K562 (cell line): ENCODE results near the gene GAL3ST3. TPM values are rescaled to one million over a fixed set of nuclear protein-coding genes. Genes with fewer than 3 reads are reported as not detected.

Source experiments
- ATAC-seq: fragments of 200-7000 bp; cut with Tn5 transposase; 3 replicates; pipeline ENCODE4 v1.9.1; 2020; ENCODE audit warnings: moderate library complexity
- BruUV-seq: library from RNA; stranded (reverse); fragments of 400-500 nt; replicated peaks from 2 replicates; lab custom pipeline; 2021; lab: Mats Ljungman, UMichigan
- CTCF ChIA-PET: fragments of 300-600 bp; formaldehyde crosslinking; extraction: SDS; loops from one replicate; lab custom pipeline; 2021; ENCODE audit warnings: low intra/inter-chr PET ratio; lab: Yijun Ruan, JAX
- POLR2A ChIA-PET: fragments of 300-600, 350-650 bp; sonication (Branson Sonifier 250); formaldehyde crosslinking; extraction: SDS; loops from one replicate; lab custom pipeline; 2021; ENCODE audit warnings: antibody characterized with exemption, inconsistent platforms; lab: Yijun Ruan, JAX
- DNase-seq, 4 experiments: peaks; one replicate each; pipeline versions ENCODE4 v3.0.0 to v3.0.0-alpha.2; 2011 to 2018; ENCODE audit warnings: low spot score in 3 of 4, mixed read lengths in 3 of 4; ENCODE audit errors: extremely low read depth in 1 of 4
- FAIRE-seq: peaks from 2 replicates; lab custom pipeline; 2011; peaks lifted over from hg19 to GRCh38; lab: Jason Lieb, UNC
- H2AFZ ChIP-seq: 2 replicates; pipeline ENCODE4 v1.6.0; 2011; ENCODE audit warnings: low read depth, low read length, control low read depth, inconsistent platforms
- H3K27ac ChIP-seq: fragments of 200-600 bp; 3 replicates; pipeline ENCODE4 v1.8.0; 2011; ENCODE audit warnings: low read depth, mild to moderate bottlenecking, control low read depth, inconsistent platforms, low read length, moderate library complexity, mixed read lengths; ENCODE audit errors: extremely low read depth
- H3K27me3 ChIP-seq, 2 experiments: fragments of 300-600 bp in 1 of 2; 2 replicates in 1 of 2; 3 replicates in 1 of 2; pipeline versions ENCODE4 v1.6.0 to v1.8.0; 2011; ENCODE audit warnings: inconsistent platforms in 2 of 2, low read length in 2 of 2, mild to moderate bottlenecking in 1 of 2, mixed read lengths in 1 of 2, moderate library complexity in 1 of 2; ENCODE audit not compliant: control insufficient read depth in 2 of 2, insufficient read depth in 2 of 2
- H3K36me3 ChIP-seq: fragments of 300-600 bp; 3 replicates; pipeline ENCODE4 v1.8.0; 2011; ENCODE audit warnings: mild to moderate bottlenecking, low read length, inconsistent platforms; ENCODE audit not compliant: control insufficient read depth, insufficient read depth
- H3K4me1 ChIP-seq, 2 experiments: fragments of 200-600 bp in 1 of 2; replicated peaks in 1 of 2; 2 replicates in 1 of 2; 3 replicates in 1 of 2; pipeline versions ENCODE4 v1.5.1 to v1.8.0; 2011; ENCODE audit warnings: inconsistent platforms in 2 of 2, low read length in 2 of 2, mild to moderate bottlenecking in 1 of 2, mixed read lengths in 1 of 2, moderate library complexity in 1 of 2; ENCODE audit not compliant: control insufficient read depth in 2 of 2, insufficient read depth in 2 of 2
- H3K4me2 ChIP-seq: 2 replicates; pipeline ENCODE4 v1.6.1; 2011; ENCODE audit warnings: low read length, control low read depth, inconsistent platforms, mixed read lengths; ENCODE audit not compliant: insufficient read depth
- H3K4me3 ChIP-seq: fragments of 200-600 bp; sonication (generic), shearing (Covaris generic); 2 replicates; pipeline ENCODE4 v1.5.1; 2016; ENCODE audit warnings: control low read depth, inconsistent platforms
- H3K79me2 ChIP-seq: fragments of 200-600 bp; 3 replicates; pipeline ENCODE4 v1.8.0; 2011; ENCODE audit warnings: low read length, inconsistent platforms; ENCODE audit not compliant: control insufficient read depth, insufficient read depth
- H3K9ac ChIP-seq, 2 experiments: 2 replicates each; pipeline versions ENCODE4 v1.6.0 to v1.6.1; 2011; ENCODE audit warnings: low read depth in 2 of 2, low read length in 2 of 2, control low read depth in 1 of 2, inconsistent platforms in 1 of 2, mild to moderate bottlenecking in 1 of 2, mixed read lengths in 1 of 2; ENCODE audit not compliant: insufficient read depth in 1 of 2
- H3K9me1 ChIP-seq: one replicate; pipeline ENCODE4 v1.6.0; 2011; ENCODE audit warnings: inconsistent platforms, mild to moderate bottlenecking, low read length, moderate library complexity; ENCODE audit not compliant: control insufficient read depth, insufficient read depth
- H3K9me3 ChIP-seq: replicated peaks from 2 replicates; pipeline ENCODE4 v1.5.1; 2011; ENCODE audit warnings: low read depth, low read length, inconsistent platforms; ENCODE audit not compliant: control insufficient read depth, insufficient read depth
- H4K20me1 ChIP-seq: replicated peaks from 2 replicates; pipeline ENCODE4 v1.6.1; 2011; ENCODE audit warnings: low read length, inconsistent platforms, mixed read lengths; ENCODE audit not compliant: control insufficient read depth, insufficient read depth
- ETV5 ChIP-seq: sonication (generic); formaldehyde crosslinking; IDR thresholded peaks from 2 replicates; pipeline ENCODE4 v1.4.0; 2020; ENCODE audit warnings: low read depth, mild to moderate bottlenecking, missing genetic modification reagents
- HDAC2 ChIP-seq: fragments of 450-650 bp; IDR thresholded peaks from 2 replicates; pipeline ENCODE4 v1.6.1; 2016; ENCODE audit warnings: mild to moderate bottlenecking
- JUND ChIP-seq, 2 experiments: IDR thresholded peaks; 2 replicates in 1 of 2; 3 replicates in 1 of 2; pipeline ENCODE4 v1.6.1; 2011; ENCODE audit warnings: borderline replicate concordance in 2 of 2, low read depth in 2 of 2, low read length in 2 of 2, improper control_type of control experiment in 1 of 2, missing biosample characterization in 1 of 2, missing genetic modification characterization in 1 of 2, missing genetic modification reagents in 1 of 2
- NFIC ChIP-seq: fragments of 450-650 bp; IDR thresholded peaks from 2 replicates; pipeline ENCODE4 v1.6.1; 2017; ENCODE audit warnings: mild to moderate bottlenecking, inconsistent platforms
- NFRKB ChIP-seq: fragments of 450-650 bp; IDR thresholded peaks from 2 replicates; pipeline ENCODE4 v1.6.1; 2016; ENCODE audit warnings: low read depth
- SMAD3 ChIP-seq: fragments of 450-650 bp; formaldehyde crosslinking; conservative IDR thresholded peaks from 2 replicates; pipeline ENCODE4 v1.4.0; 2020; ENCODE audit warnings: mild to moderate bottlenecking
- TAF7 ChIP-seq: fragments of 450-650 bp; IDR thresholded peaks from 2 replicates; pipeline ENCODE4 v1.6.1; 2016; ENCODE audit warnings: missing genetic modification characterization, missing compliant biosample characterization
- ZKSCAN3 ChIP-seq: fragments of 250-450 bp; sonication (Bioruptor Pico); IDR thresholded peaks from 2 replicates; pipeline ENCODE4 v1.4.0; 2020
- WGBS: fragments of 100-300 bp; shearing (Covaris generic); methylation state at CpG from one replicate; pipeline ENCODE4 v1.1.6; 2016; ENCODE audit warnings: low coverage, mixed read lengths; ENCODE audit not compliant: insufficient coverage; ENCODE audit errors: missing lambda C conversion rate; 5-methylcytosine and 5-hydroxymethylcytosine counted together
- in situ Hi-C: fragments of 300-500 bp; cut with MboI; formaldehyde crosslinking; loops from 4 replicates; pipeline ENCODE4 v1.15.0; 2018; ENCODE audit warnings: inconsistent platforms, mixed read lengths
- intact Hi-C: fragments of 100-400 bp; cut with micrococcal nuclease; formaldehyde crosslinking; loops from 2 replicates; pipeline ENCODE4 v1.14.2; 2022
- polyA plus RNA-seq, 8 experiments: library from polyadenylated mRNA; depleted of rRNA in 4 of 8; stranded (reverse) in 5 of 8; unstranded in 3 of 8; fragments of >200 nt; fragmentation: Nextera tagmentation in 2 of 8; fragmentation: Illumina TruSeq in 1 of 8; extraction: Ambion mirVana in 2 of 8; extraction: Trizol in 1 of 8; gene quantifications; 2 replicates each; pipeline versions ENCODE4 v1.2.1 to v1.2.3, GENCODE V29; 2011 to 2014; ENCODE audit warnings: inconsistent platforms in 1 of 8, missing spikeins in 1 of 8
- total RNA-seq, 7 experiments: library from RNA; depleted of rRNA in 6 of 7; stranded (reverse); fragments of >200 nt in 6 of 7; fragmentation: Illumina TruSeq in 2 of 7; extraction: Trizol in 2 of 7; gene quantifications; 2 replicates each; pipeline versions ENCODE4 v1.2.1 to v1.2.3, GENCODE V29; 2011 to 2021; ENCODE audit warnings: low replicate concordance in 1 of 7
- TF ChIP-seq, protein P1 (sequence below): sonication (generic); formaldehyde crosslinking; IDR thresholded peaks from 2 replicates; pipeline ENCODE4 v1.8.0; 2022; ENCODE audit warnings: mild to moderate bottlenecking, missing genetic modification reagents
- TF ChIP-seq, protein P2 (sequence below): IDR thresholded peaks from 3 replicates; pipeline ENCODE4 v1.6.1; 2011; ENCODE audit warnings: borderline replicate concordance, mild to moderate bottlenecking, moderate library complexity; ENCODE audit not compliant: insufficient read length; ENCODE audit errors: extremely low read depth

GAL3ST3 gene
- total and polyA plus RNA-seq, 9 of the 15 experiments (the other 6 are each of a cell fraction or from before 2014, with no cell fraction given) = not detected

DNA sequence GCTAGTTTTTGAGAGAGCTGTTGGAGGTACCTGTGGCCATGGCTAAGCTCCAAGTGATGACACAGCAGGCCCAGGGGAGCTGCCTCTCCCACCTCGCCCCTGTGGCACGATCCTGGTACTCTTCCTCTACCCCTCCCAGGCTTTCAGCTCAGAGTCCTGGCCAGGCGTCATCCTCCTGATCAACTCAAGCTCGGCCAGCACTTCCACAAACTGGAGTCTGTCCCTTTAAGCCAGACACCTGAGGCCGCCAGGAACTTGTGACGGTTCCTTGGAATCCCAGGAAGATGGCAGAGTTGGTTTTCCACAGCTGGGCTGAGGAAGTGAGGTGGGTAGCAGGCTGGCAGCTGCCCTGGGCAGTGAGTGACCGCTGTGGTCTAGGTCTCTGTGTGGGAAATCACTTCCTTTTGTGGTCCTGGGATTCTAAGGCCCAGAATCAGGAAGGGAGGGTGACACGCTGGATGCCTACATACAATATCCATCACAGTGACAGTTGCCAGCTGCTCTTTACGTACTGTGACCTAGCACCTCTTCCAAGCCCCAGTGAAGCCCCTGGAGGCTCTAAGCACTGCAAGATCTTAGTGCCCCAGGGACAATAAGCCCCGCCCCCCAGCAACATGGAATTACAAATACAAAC, 40.4 kb downstream of the GAL3ST3 start:
- H3K9me3 ChIP-seq = no peaks in the 10 kb centered on the region
- H3K27ac ChIP-seq = no peak overlapping the region
- no peak overlapping the region for H3K4me2 ChIP-seq
- POLR2A ChIA-PET = interaction anchor here (0.7 to 3.3 kb wide), 9 partner anchors 10 to 586 kb away, joined by 3 to 13 read pairs (median 3); partner anchors contain the start of genes CFL1 and NEAT1
- no TSS peak for BruUV-seq
- no peak overlapping the region for H3K4me3 ChIP-seq
- peaks cover 20% of the 10 kb centered on the region; the same call in 2 of the 3 replicates for H3K36me3 ChIP-seq
- H3K4me1 ChIP-seq = peaks cover 30 to 42% of the 10 kb centered on the region in 2 experiments
- H3K9ac ChIP-seq = no peak overlapping the region
- H4K20me1 ChIP-seq = no peaks in the 10 kb centered on the region
- CTCF ChIA-PET = no interaction called here
- TF ChIP-seq, protein P1, sequence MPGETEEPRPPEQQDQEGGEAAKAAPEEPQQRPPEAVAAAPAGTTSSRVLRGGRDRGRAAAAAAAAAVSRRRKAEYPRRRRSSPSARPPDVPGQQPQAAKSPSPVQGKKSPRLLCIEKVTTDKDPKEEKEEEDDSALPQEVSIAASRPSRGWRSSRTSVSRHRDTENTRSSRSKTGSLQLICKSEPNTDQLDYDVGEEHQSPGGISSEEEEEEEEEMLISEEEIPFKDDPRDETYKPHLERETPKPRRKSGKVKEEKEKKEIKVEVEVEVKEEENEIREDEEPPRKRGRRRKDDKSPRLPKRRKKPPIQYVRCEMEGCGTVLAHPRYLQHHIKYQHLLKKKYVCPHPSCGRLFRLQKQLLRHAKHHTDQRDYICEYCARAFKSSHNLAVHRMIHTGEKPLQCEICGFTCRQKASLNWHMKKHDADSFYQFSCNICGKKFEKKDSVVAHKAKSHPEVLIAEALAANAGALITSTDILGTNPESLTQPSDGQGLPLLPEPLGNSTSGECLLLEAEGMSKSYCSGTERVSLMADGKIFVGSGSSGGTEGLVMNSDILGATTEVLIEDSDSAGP (CRISPR knock-in tag) = 0 out of 2 replicates have a peak, but pooled peaks have one; percentile 71
- no peak for TF ChIP-seq NFRKB
- DNase-seq (no peak), FAIRE-seq (no peak), ATAC-seq (no peak)
- in situ Hi-C loops = no loop called here
- H3K27me3 ChIP-seq = no peaks in the 10 kb centered on the region
- no peaks in the 10 kb centered on the region for H3K9me1 ChIP-seq
- 47% methylated on average over 10 of the region's 10 CpGs for WGBS
- H3K79me2 ChIP-seq = peaks cover 7% of the 10 kb centered on the region; the same call in 1 of the 3 replicates
- peak overlapping the region; percentile 44; the same call in 1 of the 2 replicates for H2AFZ ChIP-seq
- intact Hi-C loops = no loop called here

DNA sequence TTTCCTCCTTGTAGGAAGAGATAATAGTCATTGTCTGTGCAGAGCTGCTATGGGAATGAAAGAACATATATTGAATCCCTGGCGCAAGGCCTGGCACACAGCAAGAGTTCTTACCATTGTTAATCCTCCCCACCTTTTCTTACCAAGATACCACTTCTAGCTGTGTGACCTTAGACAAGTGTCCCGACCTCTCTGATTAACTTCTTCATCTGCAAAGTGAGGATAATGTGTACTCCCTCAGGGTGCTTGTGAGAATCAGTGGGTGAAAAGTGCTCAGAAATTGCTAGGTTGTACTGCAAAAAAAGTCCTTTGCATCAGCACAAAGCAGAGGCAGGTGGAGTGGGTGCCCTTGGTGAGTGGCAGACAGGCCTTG, 40.9 kb downstream of the GAL3ST3 start:
- Histone ChIP-seq H3K9me1 (no peaks in the 10 kb centered on the region), H3K9ac (no peak overlapping the region; a peak in 1 of 4 replicates), H3K36me3 (peaks cover 24% of the 10 kb centered on the region; the same call in 2 of the 3 replicates), H3K4me1 (peaks cover 28 to 42% of the 10 kb centered on the region in 2 experiments), H3K79me2 (peaks cover 12% of the 10 kb centered on the region), H4K20me1 (no peaks in the 10 kb centered on the region), H3K27me3 (no peaks in the 10 kb centered on the region), H3K27ac (no peak overlapping the region), H3K9me3 (no peaks in the 10 kb centered on the region), H2AFZ (no peak overlapping the region), H3K4me3 (no peak overlapping the region), H3K4me2 (no peak overlapping the region)
- ATAC-seq = no peak
- ChIA-PET POLR2A (interaction anchor here (1.2 to 3.3 kb wide), 5 partner anchors 9 to 150 kb away, joined by 3 to 13 read pairs (median 6); partner anchors contain the start of gene CFL1), CTCF (no interaction called here)
- BruUV-seq = no TSS peak
- intact Hi-C loops = no loop called here
- FAIRE-seq = no peak
- in situ Hi-C loops = no loop called here
- no peak for DNase-seq
- 44% methylated on average over 2 of the region's 2 CpGs for WGBS
- TF ChIP-seq ZKSCAN3 (CRISPR knock-in tag) (no peak), NFIC (0 out of 2 replicates have a peak, but pooled peaks have one; percentile 22), JUND (IDR thresholded peaks at IDR 0.05; ENCODE audit: borderline replicate concordance, low read depth, low read length) (no peak), JUND (tag; IDR thresholded peaks at IDR 0.05; ENCODE audit: borderline replicate concordance, low read depth, low read length) (no peak), TAF7 (no peak), SMAD3 (CRISPR knock-in tag) (no peak), ETV5 (no peak), HDAC2 (peak; percentile 25; the same call in 1 of the 2 replicates)
- TF ChIP-seq, protein P2, sequence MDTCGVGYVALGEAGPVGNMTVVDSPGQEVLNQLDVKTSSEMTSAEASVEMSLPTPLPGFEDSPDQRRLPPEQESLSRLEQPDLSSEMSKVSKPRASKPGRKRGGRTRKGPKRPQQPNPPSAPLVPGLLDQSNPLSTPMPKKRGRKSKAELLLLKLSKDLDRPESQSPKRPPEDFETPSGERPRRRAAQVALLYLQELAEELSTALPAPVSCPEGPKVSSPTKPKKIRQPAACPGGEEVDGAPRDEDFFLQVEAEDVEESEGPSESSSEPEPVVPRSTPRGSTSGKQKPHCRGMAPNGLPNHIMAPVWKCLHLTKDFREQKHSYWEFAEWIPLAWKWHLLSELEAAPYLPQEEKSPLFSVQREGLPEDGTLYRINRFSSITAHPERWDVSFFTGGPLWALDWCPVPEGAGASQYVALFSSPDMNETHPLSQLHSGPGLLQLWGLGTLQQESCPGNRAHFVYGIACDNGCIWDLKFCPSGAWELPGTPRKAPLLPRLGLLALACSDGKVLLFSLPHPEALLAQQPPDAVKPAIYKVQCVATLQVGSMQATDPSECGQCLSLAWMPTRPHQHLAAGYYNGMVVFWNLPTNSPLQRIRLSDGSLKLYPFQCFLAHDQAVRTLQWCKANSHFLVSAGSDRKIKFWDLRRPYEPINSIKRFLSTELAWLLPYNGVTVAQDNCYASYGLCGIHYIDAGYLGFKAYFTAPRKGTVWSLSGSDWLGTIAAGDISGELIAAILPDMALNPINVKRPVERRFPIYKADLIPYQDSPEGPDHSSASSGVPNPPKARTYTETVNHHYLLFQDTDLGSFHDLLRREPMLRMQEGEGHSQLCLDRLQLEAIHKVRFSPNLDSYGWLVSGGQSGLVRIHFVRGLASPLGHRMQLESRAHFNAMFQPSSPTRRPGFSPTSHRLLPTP = no peak
